Heart left ventricle (tissue), 13 donors: Measurements from ENCODE around the gene ZSCAN5A.

ENCODE experiments used
- CTCF ChIP-seq, 12 donors: fragments of 200-600 bp; sonication (generic) in 4 of 12; IDR thresholded peaks; one replicate each; pipeline versions ENCODE4 v1.5.0 to v1.8.0; 2018 to 2022; ENCODE audit warnings: antibody characterized with exemption in 12 of 12, mild to moderate bottlenecking in 5 of 12
- POLR2A ChIP-seq, 2 donors: fragments of 450-650 bp; IDR thresholded peaks; one replicate each; pipeline ENCODE4 v1.6.1; 2017; ENCODE audit warnings: antibody characterized with exemption in 2 of 2, mild to moderate bottlenecking in 2 of 2, moderate library complexity in 2 of 2
- donor health status: ischemic (EF 13 %, LVEDD 7.1; RV severe dilation, severe dysfunction).
- donor health status: DM: no; HTN: yes; CAD: no.
- donor health status: DM: no; HTN: no; CAD: no.
- donor health status: ischemic (EF 25% LVEDD 6.9; RV normal size, moderate dysfunction).
- donor health status: ischemic (EF 25% LVEDD 5.7; RV mildly dilated, moderate dysfunction).
- donor health status: ischemic (EF 35%, LVEDD 5.7; RV mildly dilated, moderate dysfunction).
- donor health status: nonischemic (EF 11% LVEDD 7.7; RV severe dilation, severe dysfunction).
- donor health status: DM: yes; HTN: yes; CAD: no.
- donor health status: PGD.
- donor health status: ischemic (EF 29% LVEDD 5.4; RV normal size, mild dysfunction).
- donor health status: nonischemic (EF 23%, LVEDD 6.1; RV moderate dilation, normal function).

- TF ChIP-seq CTCF (IDR thresholded peaks at IDR 0.05) = no peak
- TF ChIP-seq POLR2A (IDR thresholded peaks at IDR 0.05) = no peak
Measured at GRCh38 chr19:56261145-56261544, 53.5 kb downstream of the ZSCAN5A start.
